ENCODE results near the gene ATXN7L1. TPM values are rescaled to one million over a fixed set of nuclear protein-coding genes. Genes with fewer than 3 reads are reported as not detected.

Gene ATXN7L1
- total RNA-seq, 3 donors from 2014 or later, result 19.7 to 29.5 (median 26.0) TPM

- intact Hi-C loops (cut with DNase I, micrococcal nuclease), result loop anchor here (10.0 kb wide), 2 partner anchors 114 to 284 kb away; partner anchors contain the start of gene ATXN7L1 (in 1 of the 2)
- no peak for TF ChIP-seq CTCF (IDR thresholded peaks at IDR 0.05)
Measured at GRCh38 chr7:105760551-105761447, 115.6 kb downstream of the ATXN7L1 start.

GRCh38 chr7:105759670-105760550 is 116.5 kb downstream of the ATXN7L1 start:
- ATAC-seq, result peak; percentile 37
- DNase-seq, result peak in 2 of 3 donors; percentile 40 to 82
- Histone ChIP-seq H3K36me3 (ENCODE audit: low read depth) (no peaks in the 10 kb centered on the region), H3K4me1 (ENCODE audit: low read depth) (no peaks in the 10 kb centered on the region), H3K4me3 (no peak overlapping the region), H3K9me3 (no peaks in the 10 kb centered on the region)
- intact Hi-C loops (cut with DNase I, micrococcal nuclease), result loop anchor here (5.0 to 10.0 kb wide), 3 partner anchors 115 to 285 kb away; partner anchors contain the start of gene ATXN7L1 (in 1 of the 2)
- TF ChIP-seq CTCF (IDR thresholded peaks at IDR 0.05), result no peak

More at GRCh38 chr7:105760551-105761447, 115.6 kb downstream of the ATXN7L1 start:
- H3K4me3 ChIP-seq, result no peak overlapping the region
- no peak for ATAC-seq
- no peaks in the 10 kb centered on the region for H3K9me3 ChIP-seq
- no peaks in the 10 kb centered on the region for H3K4me1 ChIP-seq (ENCODE audit: low read depth)
- no peaks in the 10 kb centered on the region for H3K36me3 ChIP-seq (ENCODE audit: low read depth)
- DNase-seq, result no peak

- no peak for TF ChIP-seq CTCF (IDR thresholded peaks at IDR 0.05)
- intact Hi-C loops (cut with DNase I, micrococcal nuclease), result loop anchor here in 1 of 2 donors (5.0 kb wide), 1 partner anchor 286 kb away; no protein-coding TSS in a partner anchor
- H3K4me3 ChIP-seq, result no peak overlapping the region
- no peak for DNase-seq
- no peaks in the 10 kb centered on the region for H3K4me1 ChIP-seq (ENCODE audit: low read depth)
- H3K9me3 ChIP-seq, result no peaks in the 10 kb centered on the region
- ATAC-seq, result no peak
- no peaks in the 10 kb centered on the region for H3K36me3 ChIP-seq (ENCODE audit: low read depth)
Measured at GRCh38 chr7:105756367-105756766, 120.0 kb downstream of the ATXN7L1 start.

GRCh38 chr7:105752671-105753275 is 123.6 kb downstream of the ATXN7L1 start:
- intact Hi-C loops (cut with DNase I, micrococcal nuclease), result no loop called here
- Histone ChIP-seq H3K9me3 (no peaks in the 10 kb centered on the region), H3K4me1 (ENCODE audit: low read depth) (no peaks in the 10 kb centered on the region), H3K4me3 (no peak overlapping the region), H3K36me3 (ENCODE audit: low read depth) (no peaks in the 10 kb centered on the region)
- TF ChIP-seq CTCF (IDR thresholded peaks at IDR 0.05), result no peak
- DNase-seq (no peak), ATAC-seq (no peak)

GRCh38 chr7:105751054-105751453 is 125.3 kb downstream of the ATXN7L1 start:
- ATAC-seq, result no peak
- TF ChIP-seq CTCF (IDR thresholded peaks at IDR 0.05), result no peak
- intact Hi-C loops (cut with DNase I, micrococcal nuclease), result no loop called here

More at GRCh38 chr7:105751054-105751453, 125.3 kb downstream of the ATXN7L1 start:
- Histone ChIP-seq H3K4me3 (no peak overlapping the region), H3K36me3 (ENCODE audit: low read depth) (no peaks in the 10 kb centered on the region), H3K9me3 (no peaks in the 10 kb centered on the region), H3K4me1 (ENCODE audit: low read depth) (no peaks in the 10 kb centered on the region)
- no peak for DNase-seq

Measured in mucosa of descending colon (tissue), 3 donors.